HEK293 (cell line): ENCODE data around the gene LIPA.

Experiments used
- CTCF ChIP-seq: fragments of 450-650 bp; formaldehyde crosslinking; IDR thresholded peaks from 2 replicates; pipeline ENCODE4 v1.5.1; 2016; ENCODE audit warnings: missing biosample characterization, missing genetic modification characterization
- ZBTB49 ChIP-seq: fragments of 450-650 bp; formaldehyde crosslinking; IDR thresholded peaks from 2 replicates; pipeline ENCODE4 v1.5.1; 2016; ENCODE audit warnings: missing biosample characterization, missing genetic modification characterization, low read depth
- ZNF121 ChIP-seq: fragments of 450-650 bp; formaldehyde crosslinking; IDR thresholded peaks from 2 replicates; pipeline ENCODE4 v1.5.1; 2016; ENCODE audit warnings: missing biosample characterization, missing genetic modification characterization

- TF ChIP-seq ZBTB49 = no peak
- no peak for TF ChIP-seq ZNF121
- no peak for TF ChIP-seq CTCF (tag by site-specific recombination)
Measured at GRCh38 chr10:89189211-89189734, 62.3 kb downstream of the LIPA start.
